ENCODE measurements around the gene ABHD5. TPM values are rescaled to one million over a fixed set of nuclear protein-coding genes. Genes with fewer than 3 reads are reported as not detected.

The ABHD5 gene
- total and polyA plus RNA-seq, 12 donors, result 6.5 to 40.1 (median 28.0) TPM

DNA sequence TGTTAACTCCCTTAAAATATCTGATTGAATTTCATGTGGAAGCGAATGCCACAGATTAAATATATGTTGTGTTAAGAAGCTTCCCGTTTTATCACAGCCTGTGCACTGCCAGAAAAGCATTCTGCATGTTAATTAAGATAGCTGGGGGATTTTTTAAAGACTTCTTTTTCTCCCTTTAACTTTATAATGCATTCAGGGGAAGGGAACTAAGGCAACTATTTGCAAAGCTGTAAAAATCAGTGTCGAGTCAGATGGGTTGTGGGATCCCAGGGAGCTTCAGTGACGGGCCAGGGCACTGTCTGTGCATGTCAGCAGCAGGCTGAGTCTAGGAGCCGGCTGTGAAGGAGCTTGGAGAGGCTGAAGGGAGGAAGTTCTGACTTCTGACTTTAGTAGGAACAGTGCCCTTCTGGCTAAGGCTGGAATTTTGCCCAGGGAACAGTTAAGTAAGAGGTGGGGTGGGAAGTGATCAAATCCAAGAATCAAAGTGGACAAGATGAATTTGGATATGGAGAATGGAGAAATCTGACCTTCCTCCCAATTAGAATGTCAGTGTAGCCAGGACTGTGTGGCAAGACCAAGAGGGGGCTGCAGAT lies 77.7 kb downstream of the ABHD5 start:
- WGBS, 2 donors, result 31 to 43% methylated on average over 5 of the region's 5 CpGs
- intact Hi-C loops (cut with DNase I), result loop anchor here in 5 of 10 donors (2.0 to 10.0 kb wide), 5 partner anchors 76 to 430 kb away; partner anchors contain the start of genes ABHD5 (in 1 of the 5) and ANO10 (in 1 of the 5)
- ATAC-seq (peak in 3 of 8 donors; percentile 4 to 16 (median 10)), DNase-seq (peak; percentile 28)
- H3K27ac ChIP-seq, result peak overlapping the region in 5 of 10 donors; percentile 11 to 94 (median 76)
- H3K4me1 ChIP-seq, result peaks cover 11 to 47% (median 30%) of the 10 kb centered on the region in 9 donors
- H3K9me3 ChIP-seq, result no peaks in the 10 kb centered on the region
- H3K36me3 ChIP-seq, result no peaks in the 10 kb centered on the region
- TF ChIP-seq, protein P1, sequence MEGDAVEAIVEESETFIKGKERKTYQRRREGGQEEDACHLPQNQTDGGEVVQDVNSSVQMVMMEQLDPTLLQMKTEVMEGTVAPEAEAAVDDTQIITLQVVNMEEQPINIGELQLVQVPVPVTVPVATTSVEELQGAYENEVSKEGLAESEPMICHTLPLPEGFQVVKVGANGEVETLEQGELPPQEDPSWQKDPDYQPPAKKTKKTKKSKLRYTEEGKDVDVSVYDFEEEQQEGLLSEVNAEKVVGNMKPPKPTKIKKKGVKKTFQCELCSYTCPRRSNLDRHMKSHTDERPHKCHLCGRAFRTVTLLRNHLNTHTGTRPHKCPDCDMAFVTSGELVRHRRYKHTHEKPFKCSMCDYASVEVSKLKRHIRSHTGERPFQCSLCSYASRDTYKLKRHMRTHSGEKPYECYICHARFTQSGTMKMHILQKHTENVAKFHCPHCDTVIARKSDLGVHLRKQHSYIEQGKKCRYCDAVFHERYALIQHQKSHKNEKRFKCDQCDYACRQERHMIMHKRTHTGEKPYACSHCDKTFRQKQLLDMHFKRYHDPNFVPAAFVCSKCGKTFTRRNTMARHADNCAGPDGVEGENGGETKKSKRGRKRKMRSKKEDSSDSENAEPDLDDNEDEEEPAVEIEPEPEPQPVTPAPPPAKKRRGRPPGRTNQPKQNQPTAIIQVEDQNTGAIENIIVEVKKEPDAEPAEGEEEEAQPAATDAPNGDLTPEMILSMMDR (IDR thresholded peaks at IDR 0.05), result no peak
- no peaks in the 10 kb centered on the region for H3K27me3 ChIP-seq
- H3K4me3 ChIP-seq, result no peak overlapping the region

DNA sequence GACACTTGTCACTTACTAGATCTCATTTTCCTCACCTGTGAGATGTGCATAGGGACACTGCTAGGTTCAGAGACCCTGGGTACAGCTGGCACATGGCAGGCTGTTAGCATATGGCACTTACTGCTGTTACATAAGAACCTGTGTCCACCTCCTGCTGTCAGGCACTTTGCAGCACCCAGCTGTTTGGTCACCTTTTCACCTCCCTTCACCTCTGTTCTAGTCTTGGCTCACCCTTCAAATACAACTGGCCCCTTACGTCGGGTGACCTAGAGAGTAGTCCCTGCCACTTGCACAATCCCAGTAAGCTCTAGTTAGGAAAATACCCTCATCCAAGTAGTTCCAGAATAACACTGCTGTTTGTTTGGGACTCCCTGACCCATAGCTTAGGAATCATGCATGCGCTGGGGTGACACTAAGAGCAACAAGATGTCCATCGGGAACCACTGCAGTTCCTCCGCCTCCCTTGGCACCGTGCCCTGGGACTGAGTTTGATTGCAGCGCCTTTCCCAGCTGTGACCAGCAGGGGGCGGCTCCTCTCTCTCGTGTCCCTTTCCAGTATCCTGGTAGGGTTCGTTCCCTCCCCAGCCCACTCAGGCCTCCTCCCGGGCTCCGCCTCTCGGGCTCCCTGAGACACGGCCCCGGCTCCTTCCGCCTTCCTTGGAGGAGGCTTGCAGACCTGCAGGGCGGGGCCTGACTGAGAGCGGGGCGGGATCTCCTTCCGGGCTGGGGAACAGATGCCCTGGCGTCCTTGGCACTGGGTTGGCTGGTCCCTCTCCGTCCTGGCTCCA lies 78.6 kb downstream of the ABHD5 start:
- WGBS, 2 donors, result 3 to 5% methylated on average over 22 of the region's 22 CpGs
- Histone ChIP-seq H3K4me1 (peaks cover 11 to 52% (median 30%) of the 10 kb centered on the region in 9 donors), H3K9me3 (no peaks in the 10 kb centered on the region), H3K36me3 (no peaks in the 10 kb centered on the region), H3K27ac (peak overlapping the region in 9 of 10 donors; percentile 76 to 94 (median 83)), H3K4me3 (peak overlapping the region in 8 of 10 donors; percentile 1 to 49 (median 42)), H3K27me3 (no peaks in the 10 kb centered on the region)
- TF ChIP-seq, protein P1 (IDR thresholded peaks at IDR 0.05), result peak; percentile 86 to 99 (median 96)
- ATAC-seq (peak; percentile 91 to 95 (median 94)), DNase-seq (peak; percentile 96 to 97)
- intact Hi-C loops (cut with DNase I), result loop anchor here in 6 of 10 donors (1.0 to 10.0 kb wide), 6 partner anchors 77 to 430 kb away; partner anchors contain the start of genes ABHD5 (in 1 of the 6) and ANO10 (in 1 of the 6)

DNA sequence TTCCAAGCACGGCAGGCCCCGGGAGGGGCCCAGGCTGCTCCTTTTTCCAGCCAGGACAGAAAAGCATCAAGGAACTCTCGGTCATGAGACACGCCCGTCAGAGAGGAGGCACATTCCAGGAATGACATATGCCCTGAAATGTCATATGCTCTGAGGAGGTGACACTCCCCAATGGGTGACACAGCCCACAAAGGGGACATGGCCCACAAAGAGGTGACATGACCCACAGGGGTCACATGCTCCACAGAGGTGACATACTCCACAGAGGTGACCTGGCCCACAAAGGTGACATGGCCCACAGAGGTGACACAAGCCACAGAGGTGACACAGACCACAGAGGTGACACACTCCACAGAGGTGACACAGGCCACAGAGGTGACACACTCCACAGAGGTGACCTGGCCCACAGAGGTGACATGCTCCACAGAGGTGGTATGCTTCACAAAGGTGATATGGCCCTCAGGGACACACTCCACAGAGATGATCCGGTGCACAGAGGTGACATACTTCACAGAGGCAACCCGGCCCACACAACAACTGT lies 79.2 kb downstream of the ABHD5 start:
- no peaks in the 10 kb centered on the region for H3K9me3 ChIP-seq
- ATAC-seq, result peak in 5 of 8 donors; percentile 0 to 55 (median 14)
- intact Hi-C loops (cut with DNase I), result loop anchor here in 8 of 10 donors (1.0 to 10.0 kb wide), 6 partner anchors 78 to 429 kb away; partner anchors contain the start of genes ABHD5 (in 1 of the 8) and ANO10 (in 1 of the 8)
- H3K27me3 ChIP-seq, result no peaks in the 10 kb centered on the region
- H3K4me1 ChIP-seq, result peaks cover 11 to 52% (median 30%) of the 10 kb centered on the region in 9 donors
- peak overlapping the region; percentile 66 to 94 (median 82) for H3K27ac ChIP-seq
- H3K36me3 ChIP-seq, result no peaks in the 10 kb centered on the region
- TF ChIP-seq, protein P1 (IDR thresholded peaks at IDR 0.05), result no peak
- H3K4me3 ChIP-seq, result peak overlapping the region in 8 of 10 donors; percentile 1 to 49 (median 42)
- 31 to 32% methylated on average over 7 of the region's 7 CpGs for WGBS, 2 donors
- DNase-seq, result no peak
